Prostate gland (tissue), 2 donors: ENCODE data around the gene SPINK1.

Experiments used
- CTCF ChIP-seq, 4 experiments: fragments of 200-600 bp in 2 of 4; fragments of 450-650 bp in 2 of 4; sonication (generic) in 2 of 4; IDR thresholded peaks; 1 replicate in 3 of 4; 2 replicates in 1 of 4; pipeline ENCODE4 v1.5.1; 2016 to 2019; ENCODE audit warnings: antibody characterized with exemption in 4 of 4, mild to moderate bottlenecking in 2 of 4, moderate library complexity in 2 of 4
- POLR2A ChIP-seq: fragments of 450-650 bp; IDR thresholded peaks from one replicate; pipeline ENCODE4 v1.6.1; 2016; ENCODE audit warnings: antibody characterized with exemption, mild to moderate bottlenecking

DNA sequence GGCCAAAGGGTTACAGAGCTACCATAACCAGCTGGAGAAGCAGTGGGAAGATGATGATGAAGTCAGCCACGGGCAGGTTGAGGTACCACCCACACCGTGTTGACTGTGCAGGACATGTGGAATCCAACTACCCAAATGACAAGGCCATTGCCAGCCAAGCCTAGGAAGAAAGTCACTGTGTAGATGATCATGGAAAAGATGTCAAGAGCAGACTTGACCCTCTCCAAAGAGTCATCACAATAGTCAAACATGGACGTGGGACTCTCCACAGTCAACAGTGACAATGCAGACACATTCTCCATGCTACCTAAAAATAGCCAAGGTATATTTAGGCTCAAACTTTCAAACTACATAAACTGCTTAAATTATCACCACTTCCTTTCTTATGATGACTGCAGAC, 20.9 kb upstream of the SPINK1 start:
- TF ChIP-seq POLR2A (no peak), CTCF (IDR thresholded peaks at IDR 0.05) (no peak)
